SHP77 treated with DMSO at 0.1 percent for 48 hours (cell line): ENCODE measurements around the gene CTNNA3.

Source experiments
- DNase-seq: peaks from one replicate; lab custom pipeline; 2025; lab: John Stamatoyannopoulos, UW

The CTNNA3 gene

DNA sequence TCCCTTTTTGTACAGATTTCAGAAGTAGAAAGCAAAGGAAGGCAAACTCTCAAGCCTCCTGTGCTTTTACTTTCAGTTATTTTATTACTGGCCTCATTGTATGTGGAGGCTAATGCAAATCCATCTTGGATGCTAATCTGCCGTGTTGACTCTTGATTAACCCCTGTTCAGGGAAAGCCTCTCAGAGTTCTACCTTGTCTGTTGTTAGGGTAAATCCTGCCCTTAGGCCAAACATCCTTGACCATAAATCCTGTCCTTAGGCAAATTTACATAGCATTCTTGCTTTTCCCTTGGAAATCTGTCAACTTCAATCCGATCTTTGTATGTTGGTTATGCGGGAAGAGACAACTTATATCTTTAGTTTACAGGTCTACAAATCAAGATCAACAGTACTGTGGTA lies 1480.1 kb downstream of the CTNNA3 start:
- no peak for DNase-seq

DNA sequence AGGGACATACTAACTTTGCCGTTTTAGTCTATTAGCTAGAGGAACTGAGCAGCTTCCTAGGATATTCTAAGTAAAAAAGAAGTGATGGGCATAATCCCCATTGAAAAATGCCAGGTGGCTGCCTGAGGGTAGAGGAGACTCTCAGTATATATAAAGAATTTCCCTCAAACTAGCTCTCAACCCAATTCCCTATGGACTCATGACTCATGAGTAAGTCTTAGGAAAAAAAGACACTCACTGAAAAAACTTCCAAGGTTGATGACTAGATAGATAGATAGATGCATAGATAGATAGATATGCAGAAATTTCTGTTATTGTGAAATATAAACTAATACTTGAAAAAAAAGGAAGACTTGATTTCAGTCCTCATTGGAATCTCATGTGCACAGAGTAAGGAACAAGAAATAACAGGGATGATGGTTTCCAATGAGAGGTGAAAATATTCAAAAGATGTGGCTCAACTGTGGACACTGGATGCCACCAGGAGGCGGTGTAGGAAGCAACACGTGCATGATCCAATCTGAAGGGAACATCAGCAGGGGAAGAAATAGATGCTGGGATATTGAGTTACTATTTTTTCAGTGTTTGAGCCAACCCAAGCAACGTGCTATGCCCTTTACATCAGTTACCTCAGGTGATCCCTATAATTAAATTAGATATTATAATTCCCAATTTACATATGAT lies 1481.1 kb downstream of the CTNNA3 start:
- no peak for DNase-seq

DNA sequence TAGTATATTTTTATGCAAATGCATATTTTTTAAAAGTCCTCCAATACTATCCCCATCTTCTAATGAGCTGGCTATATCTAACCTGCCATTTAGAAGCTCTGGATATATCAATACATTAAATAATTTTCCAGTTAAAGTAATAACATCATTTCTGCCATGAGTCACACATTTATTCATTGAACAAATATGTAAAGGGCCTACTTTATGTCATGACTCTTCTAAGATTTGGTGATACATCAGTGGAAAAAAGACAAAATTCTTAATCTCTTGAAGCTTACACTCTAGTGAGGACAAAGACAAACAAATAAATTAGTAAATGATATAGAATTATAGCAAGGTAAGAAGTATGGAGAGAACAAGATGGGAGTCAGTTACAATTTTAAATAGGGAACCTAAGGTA lies 1487.0 kb downstream of the CTNNA3 start:
- DNase-seq, result no peak

DNA sequence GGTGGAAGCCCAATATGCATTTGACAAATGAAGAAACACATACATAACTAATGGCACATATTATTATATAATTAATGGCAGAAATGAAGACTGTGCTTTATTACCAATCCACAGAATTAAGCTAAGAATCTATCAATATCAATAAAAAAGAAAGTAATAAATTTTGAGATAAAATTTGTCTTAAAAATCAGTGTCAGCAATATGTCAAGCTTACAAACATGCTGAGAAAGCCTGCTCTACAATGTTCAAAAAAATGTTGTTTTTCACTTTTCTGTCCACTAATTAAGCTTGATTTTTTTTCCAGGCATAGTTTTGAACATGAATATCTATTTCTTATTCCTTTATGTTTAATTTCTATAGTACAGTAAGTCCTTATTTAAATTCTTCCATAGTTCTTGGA lies 1491.2 kb downstream of the CTNNA3 start:
- DNase-seq, result no peak

DNA sequence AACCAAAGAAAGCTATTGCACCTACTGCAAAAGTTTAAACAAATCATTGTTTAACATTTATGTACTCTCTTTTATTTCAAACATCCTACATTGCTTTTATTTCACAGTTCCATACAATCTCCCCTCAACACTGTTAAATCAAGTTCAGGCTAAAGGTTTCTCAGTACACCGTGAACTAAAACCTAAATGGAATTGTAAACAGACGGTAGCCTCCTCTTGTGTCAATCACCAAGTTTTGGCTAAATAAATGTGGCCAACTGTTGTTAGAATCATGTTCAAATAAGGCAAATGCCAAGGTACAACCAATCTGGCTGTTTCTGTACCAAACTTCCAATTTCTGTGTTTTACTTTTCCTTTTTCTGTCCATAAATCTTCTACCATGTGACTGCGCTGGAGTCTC lies 1493.9 kb downstream of the CTNNA3 start:
- DNase-seq, result no peak

DNA sequence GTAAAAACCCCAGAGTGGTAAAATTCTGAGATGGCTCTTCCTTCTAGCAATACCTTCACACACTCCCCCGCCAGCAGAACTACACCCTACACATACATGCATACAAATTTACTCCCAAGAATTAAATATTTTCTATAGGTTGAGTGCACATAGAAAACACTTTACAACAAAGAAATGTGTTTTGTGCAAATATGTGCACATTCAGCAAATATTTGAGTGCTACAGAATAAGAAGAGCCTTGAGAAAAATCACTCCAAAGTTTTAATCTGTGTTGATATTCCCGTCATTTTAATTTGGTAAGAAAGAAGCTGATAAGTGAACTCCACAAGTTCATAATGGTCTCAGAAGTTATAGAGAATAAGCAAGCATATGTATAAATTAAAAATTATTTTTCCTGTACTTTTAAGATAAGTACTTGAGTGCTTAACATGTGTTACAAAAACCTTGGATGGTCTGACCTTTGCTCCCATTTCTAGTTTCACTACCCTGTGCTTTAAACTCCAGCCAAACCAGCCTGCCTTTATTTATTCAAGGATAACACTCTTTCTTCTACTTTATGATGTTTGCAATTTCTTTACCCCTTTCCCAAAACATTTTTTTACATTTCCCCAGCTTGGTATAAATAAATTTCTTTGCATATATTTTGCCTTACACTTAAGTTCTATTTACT lies 1503.7 kb downstream of the CTNNA3 start:
- DNase-seq, result no peak

DNA sequence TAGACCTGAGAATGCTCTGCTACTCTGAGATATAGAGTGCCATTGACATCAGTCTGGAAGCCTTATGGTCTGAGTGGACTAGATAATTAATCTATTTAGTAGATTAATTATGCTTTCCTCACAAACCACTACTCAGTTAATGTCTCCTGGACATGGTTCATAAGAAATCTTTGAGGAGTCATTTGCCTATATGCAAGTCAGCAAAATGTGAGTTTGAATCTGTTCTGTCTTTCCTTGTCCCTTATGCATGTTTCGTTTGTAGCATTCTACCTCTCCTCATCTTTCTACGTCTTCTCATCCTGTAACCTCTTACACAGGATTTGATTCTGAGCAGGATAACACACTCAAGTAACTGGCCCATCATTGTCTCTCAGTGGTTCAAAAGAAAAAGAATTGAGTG lies 1505.6 kb downstream of the CTNNA3 start:
- DNase-seq, result no peak

DNA sequence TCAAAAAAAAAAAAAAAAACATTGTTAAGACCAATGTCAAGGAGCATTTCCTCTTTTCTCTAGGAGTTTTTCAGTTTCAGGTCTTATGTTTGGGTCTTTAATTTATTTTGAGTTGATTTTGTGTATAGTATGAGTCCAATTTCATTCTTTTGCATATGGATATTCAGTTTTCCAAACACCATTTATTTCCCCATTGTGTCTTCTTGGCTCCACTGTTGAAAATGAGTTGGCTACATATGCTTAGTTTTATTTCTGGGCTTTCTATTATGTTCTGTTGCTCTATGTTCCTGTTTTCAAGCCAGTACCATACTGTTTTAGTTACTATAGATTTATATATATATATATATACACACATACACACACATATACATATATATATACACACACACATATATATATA lies 1506.7 kb downstream of the CTNNA3 start:
- no peak for DNase-seq

DNA sequence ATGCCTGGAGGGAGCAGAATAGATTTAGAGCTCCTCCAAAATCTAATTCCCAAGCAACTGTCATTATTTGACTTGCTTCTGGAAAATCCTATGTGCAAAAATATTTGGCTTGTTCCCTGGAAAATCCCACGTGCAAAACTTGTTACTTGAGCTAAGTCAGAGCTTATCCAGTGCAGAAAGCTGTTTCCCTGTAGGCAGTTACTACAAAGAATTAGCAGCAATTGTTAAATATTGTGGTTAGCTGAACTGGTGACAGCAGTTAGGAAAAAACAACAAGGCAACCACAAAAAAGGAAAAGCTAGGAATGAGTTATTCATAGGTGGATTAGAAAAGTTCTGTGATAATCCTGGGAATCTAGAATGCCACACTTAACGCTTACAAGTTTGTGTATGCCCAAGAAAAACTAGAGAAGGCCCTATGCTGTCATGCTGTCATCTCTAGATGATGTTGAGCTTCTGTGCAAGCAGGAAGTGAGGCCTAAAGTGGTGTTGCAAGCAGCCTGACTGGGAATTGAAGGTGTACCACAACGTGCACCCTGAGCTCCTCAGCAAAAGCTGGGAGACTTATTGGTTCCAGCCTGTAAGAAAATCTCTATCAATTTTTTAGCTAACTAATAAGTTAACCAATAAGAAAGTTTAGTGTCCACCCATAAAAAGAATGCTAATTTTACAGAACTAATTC lies 1508.8 kb downstream of the CTNNA3 start:
- DNase-seq, result no peak

DNA sequence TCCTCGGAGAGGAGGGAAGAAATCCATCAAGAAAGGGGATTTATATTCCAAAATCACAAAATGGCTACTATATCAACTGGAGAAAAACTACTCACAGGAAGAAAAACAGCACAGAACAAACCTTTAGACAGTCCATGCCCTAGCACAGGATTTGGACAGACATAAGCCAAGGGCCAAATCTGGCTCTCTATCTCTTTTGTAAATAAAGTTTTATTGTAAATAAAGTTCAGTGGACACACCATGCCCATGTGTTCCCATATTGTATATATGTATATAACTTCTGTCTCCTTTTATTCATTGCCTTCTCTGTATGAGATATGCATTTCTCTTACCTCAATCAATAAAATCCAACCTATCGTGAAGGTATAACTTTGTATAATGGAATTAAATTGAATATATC lies 1513.0 kb downstream of the CTNNA3 start:
- no peak for DNase-seq

DNA sequence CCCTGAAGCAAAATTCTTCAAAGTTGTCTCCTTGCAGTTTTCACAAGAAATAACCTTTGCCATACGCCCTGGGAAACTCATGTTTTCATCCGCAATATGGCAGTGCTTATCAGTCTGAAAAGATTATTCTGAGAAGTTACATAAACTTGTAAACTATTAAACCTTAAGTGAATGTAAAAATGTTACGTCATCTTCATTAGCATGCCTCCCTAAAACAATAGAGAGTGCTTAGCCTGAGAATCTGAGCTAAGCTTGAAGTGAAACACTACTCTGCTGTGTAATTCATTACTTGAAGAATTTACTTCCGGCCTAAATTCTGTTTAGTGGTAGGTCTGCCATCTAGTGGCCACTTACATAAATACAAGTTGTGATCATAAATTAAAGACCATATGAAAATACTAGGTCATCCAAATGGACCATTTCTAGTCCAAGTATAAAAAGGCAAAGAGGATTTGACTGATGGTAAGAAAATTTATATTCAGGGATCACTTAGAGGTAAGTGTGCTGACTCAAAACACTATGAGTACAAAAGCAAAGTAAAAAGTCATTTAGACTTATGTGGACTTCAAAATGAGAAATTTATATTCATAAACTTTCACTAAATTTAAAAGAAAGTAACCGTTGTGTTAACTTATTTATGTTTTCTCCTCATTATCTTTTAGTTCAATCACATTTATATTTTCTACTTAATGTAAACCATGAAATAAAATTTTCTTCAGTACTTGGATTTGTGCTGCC lies 1515.2 kb downstream of the CTNNA3 start:
- DNase-seq, result peak; percentile 10

DNA sequence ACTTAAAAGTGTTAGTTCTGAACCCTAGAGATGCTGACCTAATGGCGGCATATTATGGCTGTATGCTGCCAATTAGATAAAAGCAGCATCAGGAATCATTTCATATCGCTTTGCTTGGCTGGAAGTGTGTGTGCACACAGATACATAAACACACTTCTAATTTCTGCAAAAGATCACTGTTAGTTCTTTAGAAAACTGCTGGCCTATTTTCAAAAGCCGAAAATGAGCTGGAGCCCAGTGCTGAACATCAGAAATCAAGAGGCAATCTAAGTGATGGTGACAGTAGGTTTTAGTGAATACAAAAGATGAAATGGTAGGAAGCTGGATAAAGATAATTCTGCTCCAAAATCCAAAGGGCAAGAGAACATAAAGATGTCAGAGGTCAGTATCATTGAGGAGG lies 1516.0 kb downstream of the CTNNA3 start:
- no peak for DNase-seq

DNA sequence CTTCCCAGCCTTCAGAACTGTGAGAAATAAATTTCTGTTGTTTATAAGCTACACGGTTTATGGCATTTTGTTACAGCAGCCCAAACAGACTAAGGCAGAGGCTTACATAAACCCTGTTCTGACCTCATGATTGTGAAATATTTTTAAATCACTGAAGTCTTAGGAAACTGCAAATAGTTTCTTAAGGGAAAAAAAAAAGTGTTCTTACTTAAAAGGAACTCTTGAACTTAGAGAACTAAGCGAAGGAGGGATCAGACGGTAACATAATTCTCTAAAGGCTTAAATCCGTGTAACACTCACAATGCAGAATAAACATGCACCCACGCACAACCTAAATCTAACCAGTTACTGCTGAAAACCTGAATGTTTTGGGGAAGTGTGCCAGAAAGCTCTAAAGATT lies 1519.2 kb downstream of the CTNNA3 start:
- DNase-seq, result no peak

DNA sequence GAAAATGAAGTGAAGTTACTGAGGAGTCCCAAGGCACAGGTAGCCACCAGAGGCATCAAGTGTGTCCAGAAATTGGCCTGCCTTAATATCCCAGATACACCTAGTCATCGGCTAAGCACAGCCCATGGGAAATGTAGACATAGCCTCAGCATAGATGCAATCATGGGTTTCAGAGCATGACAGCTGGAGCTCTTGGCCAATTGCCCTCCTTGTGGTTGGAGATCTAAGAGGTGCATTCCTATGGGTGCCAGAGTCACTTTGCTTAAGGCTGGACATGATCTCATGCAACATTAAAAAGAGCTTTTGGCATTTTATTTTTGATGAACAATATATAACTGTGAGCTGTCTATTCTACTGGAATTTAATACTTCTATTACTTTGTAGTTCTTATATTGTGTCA lies 1528.2 kb downstream of the CTNNA3 start:
- DNase-seq, result no peak

DNA sequence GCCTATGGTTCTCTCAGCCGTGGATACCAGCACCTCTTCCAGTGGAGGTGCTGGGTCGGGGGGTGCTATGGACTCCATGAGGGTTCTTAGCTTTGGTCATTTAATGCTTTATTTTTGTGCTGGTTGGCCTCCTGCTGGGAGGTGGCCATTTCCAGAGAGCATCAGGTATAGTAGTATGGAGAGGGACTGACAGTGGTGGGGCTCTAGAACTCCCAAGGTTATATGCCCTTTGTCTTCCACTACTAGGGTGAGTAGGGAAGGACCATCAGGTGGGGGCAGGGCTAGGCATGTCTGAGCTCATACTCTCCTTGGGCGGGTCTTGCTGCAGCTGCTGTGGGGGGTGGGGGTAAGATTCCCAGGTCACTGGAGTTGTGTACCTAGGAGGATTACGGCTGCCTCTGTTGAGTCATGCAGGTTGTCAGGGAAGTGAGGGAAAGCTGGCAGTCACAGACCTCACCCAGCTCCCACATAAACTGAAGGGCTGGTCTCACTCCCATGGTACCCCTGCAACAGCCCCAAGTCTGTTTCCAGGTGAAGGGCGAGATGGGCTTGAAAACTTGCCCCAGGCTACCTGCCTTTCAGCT lies 1533.3 kb downstream of the CTNNA3 start:
- DNase-seq, result no peak

DNA sequence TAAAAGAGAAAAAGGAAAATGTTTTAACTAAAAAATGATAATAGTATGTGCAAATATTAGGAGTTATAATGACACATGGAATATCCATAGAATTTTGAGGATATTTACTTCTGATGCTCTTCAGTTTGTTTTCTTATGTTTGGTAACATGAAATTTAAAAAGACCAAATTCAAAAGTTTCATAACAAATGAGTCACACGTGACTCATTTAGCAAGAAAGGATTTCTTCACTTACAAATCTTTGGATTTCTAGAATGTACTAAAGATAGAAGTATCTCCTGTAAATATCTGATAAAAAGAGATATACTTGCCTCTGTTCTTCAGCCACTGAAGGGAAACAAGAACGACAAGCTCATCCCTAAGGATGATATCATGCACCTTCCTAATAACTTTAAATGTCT lies 1544.6 kb downstream of the CTNNA3 start:
- DNase-seq, result no peak

DNA sequence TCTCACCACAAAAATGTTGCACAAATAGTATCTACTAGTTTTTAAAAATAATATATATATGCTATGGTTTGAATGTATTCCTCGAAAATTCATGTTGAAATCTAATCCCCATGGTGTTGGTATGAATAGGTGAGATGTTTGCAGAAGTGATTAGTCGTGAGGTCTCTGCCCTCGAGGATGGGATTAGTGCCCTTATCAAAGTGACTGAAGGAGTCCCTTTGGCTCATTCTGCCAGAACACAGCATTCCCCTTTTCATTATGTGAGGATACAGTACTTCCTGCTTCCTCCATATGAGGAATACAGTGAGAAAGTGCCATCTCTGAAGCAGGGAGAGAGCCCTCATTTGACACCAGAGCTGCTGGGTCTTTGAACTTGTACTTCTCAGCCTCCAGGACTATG lies 1547.7 kb downstream of the CTNNA3 start:
- no peak for DNase-seq

DNA sequence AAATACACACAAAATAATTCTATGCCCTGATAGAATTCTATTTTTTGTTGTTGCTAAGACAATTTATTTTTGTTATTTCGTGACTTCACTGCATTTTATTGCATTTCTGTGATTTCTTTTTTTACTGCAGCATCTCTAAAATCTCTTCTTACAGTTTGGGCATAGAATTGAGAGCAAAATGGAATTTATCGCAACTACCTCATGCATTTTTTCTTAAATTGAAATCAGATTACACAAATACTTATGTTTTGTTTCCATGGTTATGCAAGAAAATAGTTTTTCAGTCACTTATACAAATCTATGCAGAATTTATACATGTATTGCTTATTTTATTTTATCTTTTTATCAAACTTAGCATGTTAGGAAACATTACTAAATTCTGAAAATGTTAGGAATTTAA lies 1552.0 kb downstream of the CTNNA3 start:
- DNase-seq, result no peak

DNA sequence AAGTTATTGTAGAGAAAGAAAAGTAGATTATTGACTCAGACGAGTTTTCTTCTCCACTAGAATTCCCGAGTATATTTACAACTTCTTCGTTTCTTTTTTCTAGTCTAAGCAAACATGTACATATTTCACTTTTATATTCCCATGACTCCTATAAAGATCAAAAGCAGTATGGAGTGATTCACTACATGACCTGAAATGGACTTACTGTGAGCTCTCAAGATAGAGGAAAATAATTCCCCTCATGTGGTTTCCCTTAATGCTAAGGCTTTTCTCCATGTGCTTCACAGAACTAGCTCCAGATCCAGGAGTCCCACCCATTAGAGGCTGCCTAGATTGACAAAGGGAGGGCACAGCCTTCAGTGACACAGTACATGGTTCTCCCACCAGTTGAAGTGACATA lies 1593.2 kb downstream of the CTNNA3 start:
- no peak for DNase-seq

DNA sequence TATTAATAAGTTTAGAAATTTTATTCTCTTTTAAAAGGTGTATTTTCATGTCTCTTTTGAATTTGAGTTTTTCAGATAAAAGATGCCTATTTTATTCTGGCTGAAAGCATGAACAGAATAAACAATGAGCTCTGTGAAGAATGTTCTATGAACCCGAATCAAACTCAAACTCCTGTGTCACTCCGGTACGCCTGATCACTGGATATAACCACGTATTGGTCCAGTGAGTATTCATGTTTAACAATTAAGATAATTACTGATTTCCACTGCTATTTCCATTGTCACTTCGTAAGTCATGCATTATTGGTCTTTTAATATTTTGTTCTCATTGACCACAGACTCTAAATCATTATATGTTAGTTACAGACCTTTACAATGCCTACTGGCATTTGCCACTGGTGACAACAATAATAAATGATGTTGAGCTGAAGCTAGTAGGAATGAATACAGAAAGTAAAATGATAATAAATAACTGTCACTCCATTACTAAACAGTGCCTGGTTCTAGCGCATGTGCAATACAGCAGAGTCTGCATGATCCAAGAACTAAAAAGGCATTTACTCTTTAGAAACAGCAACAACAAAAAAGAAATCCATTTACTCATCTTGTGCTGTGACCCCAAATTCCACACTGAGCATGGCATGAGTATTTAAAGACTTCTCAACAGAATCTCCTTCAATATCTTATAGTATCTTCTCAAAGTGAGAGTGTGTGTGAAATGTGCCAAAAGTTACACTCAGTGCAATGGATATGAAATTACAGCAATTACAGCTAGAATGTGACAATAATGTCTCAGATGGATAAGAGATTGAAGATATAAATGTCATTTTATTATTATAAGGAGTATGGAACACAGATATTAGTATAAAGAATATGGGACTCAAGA lies 1597.2 kb downstream of the CTNNA3 start:
- DNase-seq, result no peak

DNA sequence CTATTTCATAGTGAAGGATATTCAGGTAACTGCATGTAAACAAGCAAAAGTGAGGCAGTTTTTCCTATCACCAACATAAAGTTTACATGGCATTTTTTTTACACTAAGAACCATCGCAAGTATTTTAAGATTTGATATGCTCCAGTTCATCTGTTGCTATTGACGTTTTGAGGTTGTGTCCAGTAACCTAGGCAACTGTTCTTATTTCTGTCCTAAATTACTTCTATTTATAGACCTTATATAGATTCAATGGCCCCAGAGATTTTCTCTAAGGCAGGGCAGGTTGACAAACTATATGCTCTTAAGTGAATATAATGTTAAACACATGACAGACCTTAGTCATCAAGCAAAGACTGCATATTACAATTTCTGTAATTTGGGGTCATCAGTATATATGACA lies 1600.4 kb downstream of the CTNNA3 start:
- DNase-seq, result no peak
